GM19328 (cell line): ENCODE results near the gene EMP3.
"Not testable (repeated sequence)": the region's sequence is repeated elsewhere in the genome, so short reads cannot be mapped to it uniquely, and the experiment has no call there.

Experiments used
- ATAC-seq: cut with Tn5 transposase; IDR thresholded peaks from one replicate; pipeline ENCODE4 v1.9.1; 2021; ENCODE audit warnings: mild to moderate bottlenecking, moderate library complexity; ENCODE audit not compliant: unreplicated experiment

EMP3 gene

GRCh38 chr19:48344892-48345291 is 19.5 kb downstream of the EMP3 start:
- ATAC-seq: no peak

DNA sequence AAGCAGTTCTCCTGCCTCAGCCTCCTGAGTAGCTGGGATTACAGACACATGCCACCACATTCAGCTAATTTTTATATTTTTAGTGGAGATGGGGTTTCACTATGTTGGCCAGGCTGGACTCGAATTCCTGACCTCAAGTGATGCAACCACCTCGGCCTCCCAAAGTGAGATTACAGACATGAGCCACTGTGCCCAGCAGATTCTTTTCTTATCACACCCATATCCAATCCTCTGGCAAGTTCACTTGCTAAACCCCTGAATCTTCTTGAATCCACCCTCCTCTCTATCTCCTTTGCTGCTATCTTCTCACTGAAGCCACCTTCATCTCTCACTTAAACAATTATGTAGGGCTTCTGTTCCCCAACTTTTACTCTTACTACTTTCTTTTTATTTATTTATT is 20.8 kb downstream of the EMP3 start:
- ATAC-seq: no peak

DNA sequence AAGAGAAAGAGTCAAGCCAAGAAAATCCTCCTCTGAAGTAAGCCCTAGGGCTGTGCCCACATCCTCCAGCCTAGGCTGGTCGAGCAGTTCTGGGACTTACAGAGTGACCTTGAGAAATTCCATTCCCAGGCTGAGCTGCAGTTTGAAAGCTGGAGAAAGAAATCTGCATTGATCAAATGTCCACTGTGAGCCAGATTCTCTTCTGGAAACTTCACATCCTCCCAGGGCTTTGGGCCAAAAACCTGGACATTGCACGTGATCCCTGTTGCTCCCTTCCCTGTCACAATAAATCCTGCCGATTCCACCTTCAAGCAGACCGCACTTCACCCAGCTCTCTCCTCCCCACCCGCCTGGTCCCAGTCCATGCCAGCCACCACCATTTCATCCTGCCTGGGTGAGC is 22.7 kb downstream of the EMP3 start:
- ATAC-seq: no peak

DNA sequence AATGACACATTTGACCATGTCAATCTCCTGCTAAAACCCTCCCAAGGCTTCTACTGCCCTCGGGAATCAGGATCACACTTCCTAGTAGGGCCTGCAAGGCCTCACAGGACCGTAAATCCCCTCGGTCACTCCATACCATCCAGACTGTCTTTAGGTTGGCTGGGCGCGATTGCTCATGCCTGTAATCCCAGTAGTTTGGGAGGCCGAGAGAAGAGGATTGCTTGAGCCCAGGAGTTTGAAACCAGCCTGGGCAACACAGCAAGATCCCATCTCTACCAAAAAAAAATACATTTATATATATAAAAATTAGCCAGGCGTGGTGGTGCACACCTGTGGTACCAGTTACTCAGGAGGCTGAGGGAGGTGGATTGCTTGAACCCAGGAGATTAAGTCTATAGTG is 23.4 kb downstream of the EMP3 start:
- no peak for ATAC-seq

DNA sequence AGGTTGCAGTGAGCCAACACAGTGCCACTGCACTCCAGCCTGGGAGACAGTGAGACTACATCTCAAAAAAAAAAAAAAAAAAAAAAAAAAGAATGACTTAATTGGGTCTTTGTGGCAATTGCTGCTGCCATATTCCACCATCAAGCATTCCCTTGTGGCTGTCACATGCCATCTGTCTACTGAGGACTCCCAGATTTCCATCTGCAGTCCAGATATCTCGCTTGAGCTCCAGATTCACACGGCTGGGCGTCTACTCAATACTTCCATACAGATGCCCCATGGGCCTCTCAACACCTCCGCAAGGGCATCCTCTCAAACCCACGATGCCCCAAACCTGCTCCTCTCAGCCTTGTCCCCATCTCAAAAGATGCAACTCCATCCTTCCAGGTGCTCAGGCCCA is 25.5 kb downstream of the EMP3 start:
- ATAC-seq: no peak

DNA sequence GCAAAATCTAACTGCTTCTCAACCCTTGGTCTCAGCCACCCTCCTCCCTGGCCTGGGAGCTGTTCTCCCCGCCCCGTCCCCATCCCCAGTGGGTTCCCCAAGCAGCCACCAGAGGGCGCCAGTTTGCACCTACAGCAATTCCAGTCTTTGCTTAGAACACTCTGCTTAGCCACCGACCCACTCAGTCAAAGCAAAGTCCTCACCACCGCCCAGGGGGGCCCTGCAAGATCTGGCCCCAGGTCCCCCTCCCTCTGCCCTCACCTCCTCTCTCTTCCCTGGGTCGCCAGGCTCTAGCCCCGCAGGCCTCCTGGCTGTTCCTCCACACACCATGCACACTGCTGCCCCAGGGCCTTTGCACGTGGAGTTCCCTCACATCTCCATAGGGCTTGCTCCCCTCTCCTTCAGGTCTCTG is 26.0 kb downstream of the EMP3 start:
- no peak for ATAC-seq

- no peak for ATAC-seq
Observed at GRCh38 chr19:48353677-48354076, 28.3 kb downstream of the EMP3 start.

DNA sequence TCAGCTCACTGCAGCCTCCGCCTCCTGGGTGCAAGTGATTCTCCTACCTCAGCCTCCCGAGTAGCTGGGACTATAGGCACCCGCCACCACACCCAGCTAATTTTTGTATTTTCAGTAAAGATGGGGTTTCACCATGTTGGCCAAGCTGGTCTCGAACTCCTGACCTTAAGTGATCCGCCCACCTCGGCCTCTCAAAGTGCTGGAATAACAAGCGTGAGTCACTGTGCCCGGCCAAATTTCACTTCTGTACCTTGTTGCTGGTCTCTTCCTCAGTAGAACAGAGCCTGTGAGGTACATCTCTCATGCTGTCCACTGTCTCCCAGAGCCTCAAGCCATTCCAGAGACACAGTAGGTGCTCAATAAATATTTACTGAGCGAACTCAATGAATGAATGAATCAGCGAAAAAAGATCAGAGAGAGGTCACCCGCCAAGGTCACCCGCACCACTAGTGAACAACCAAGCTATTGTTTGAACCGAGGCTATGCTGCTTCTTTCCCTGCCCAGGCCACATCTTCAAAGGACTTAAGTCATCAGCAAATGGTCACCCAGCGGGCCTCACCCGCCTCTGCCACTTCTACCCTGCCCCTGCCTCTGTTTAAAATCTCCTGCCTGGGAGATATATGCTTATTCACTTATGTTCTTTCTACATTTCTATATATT is 29.1 kb downstream of the EMP3 start:
- ATAC-seq: no peak

- no peak for ATAC-seq
Observed at GRCh38 chr19:48355365-48355954, 30.1 kb downstream of the EMP3 start.

- no peak for ATAC-seq
Observed at GRCh38 chr19:48359123-48359522, 33.8 kb downstream of the EMP3 start.

- no peak for ATAC-seq
Observed at GRCh38 chr19:48361912-48362311, 36.6 kb downstream of the EMP3 start.

GRCh38 chr19:48362716-48363499 is 37.6 kb downstream of the EMP3 start:
- no peak for ATAC-seq

- no peak for ATAC-seq
Observed at GRCh38 chr19:48363500-48363809, 38.1 kb downstream of the EMP3 start.

DNA sequence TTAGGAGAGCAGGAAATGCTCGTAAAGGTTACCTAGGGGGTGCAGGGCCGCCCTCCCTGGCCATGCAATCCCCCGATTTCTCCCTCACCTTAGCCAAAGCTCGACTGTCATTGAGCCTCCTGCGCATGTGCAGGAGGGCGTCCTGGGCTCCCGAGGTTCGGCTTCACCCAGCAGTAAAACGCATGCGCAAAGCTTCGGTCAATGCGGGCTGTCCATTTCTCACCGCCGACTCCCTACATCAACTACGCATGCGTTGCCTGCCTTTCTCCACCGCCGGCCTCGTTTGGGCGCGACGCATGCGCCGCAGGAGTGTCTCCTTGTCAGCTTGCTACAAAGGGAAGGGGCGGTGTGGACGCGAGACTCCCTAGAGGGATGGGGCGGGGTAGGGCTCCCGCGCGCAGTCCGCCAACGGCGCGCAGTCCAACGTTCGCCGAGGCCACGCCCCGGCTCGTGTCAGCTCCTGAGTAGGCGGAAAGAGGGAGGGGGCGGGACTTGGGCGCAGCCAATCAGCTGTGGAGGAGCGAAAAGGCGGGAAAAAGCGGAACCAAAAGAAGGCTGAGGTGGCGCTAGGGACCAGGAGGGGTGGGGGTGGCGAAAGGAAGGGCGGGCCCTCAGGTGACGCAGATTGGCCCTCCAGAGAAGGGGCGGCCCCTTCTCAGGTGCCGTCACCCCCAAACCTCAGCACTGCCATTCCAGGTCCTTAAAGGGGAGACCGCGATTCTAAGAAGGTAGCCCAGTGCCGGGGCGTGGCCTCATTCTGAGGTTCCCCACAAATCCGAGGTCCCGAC is 38.7 kb downstream of the EMP3 start, which contains the start of the genes SYNGR4 and TMEM143:
Gene SYNGR4 (plus strand): TSS at position 558 of the 788 bp plus-strand sequence. CDS start 1,476 bp downstream, outside the sequence.
Gene TMEM143 (minus strand): TSS at position 131 of the 788 bp plus-strand sequence. CDS start 20 bp downstream, at position 111.
- ATAC-seq: peak; percentile 83

GRCh38 chr19:48364598-48365348 is 39.4 kb downstream of the EMP3 start:
- ATAC-seq: no peak

GRCh38 chr19:48365602-48366001 is 40.2 kb downstream of the EMP3 start:
- no peak for ATAC-seq

DNA sequence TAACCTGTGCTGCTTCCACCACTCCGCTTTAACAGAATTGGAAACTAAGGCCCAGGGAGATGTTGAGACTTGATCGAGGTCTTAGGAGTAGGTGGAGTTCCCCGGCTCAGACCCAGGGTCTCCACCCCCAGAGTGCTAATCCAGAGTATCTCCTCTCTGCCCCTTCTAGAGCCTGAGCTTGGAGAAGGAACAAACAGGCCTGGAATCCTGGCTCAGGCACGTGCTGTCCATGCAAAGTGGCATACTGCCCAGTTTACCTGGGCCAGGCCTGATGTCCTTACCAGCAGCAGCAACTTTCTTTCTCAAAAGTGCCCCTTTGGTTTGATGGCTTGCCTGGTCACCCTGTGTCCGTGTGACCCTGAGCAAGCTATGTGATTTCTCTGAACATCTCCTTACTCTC is 42.5 kb downstream of the EMP3 start:
- ATAC-seq: no peak

GRCh38 chr19:48368936-48369335 is 43.6 kb downstream of the EMP3 start:
- no peak for ATAC-seq

DNA sequence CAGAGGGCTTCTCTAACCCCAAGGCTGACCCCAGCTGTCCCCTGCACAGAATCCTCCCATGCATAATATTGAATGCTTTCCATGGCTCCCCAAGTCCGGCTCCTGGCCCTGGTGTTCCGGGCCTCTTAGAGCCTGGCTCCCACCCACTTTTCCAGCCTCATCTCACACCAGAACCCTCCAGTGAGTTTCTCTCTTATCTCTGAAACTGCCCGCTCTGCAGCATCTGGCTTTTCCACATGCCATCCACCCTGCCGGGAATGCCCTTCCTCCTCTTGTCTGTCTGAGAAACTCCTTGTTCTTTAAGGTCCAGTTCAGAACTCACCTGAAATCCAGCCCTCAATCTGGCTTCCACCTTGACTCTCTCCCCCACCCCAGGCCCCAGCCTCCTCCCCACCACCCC is 45.6 kb downstream of the EMP3 start:
- no peak for ATAC-seq

- no peak for ATAC-seq
Observed at GRCh38 chr19:48371367-48371766, 46.0 kb downstream of the EMP3 start.

GRCh38 chr19:48371771-48372170 is 46.4 kb downstream of the EMP3 start:
- ATAC-seq: not testable (repeated sequence)
